Mesothelial cell of epicardium (in vitro differentiated cells): ENCODE data around the gene CDCP1. TPM values are rescaled to one million over a fixed set of nuclear protein-coding genes. Genes with fewer than 3 reads are reported as not detected.

Experiments used
- DNase-seq, 2 experiments: peaks; one replicate each; pipeline ENCODE4 v3.0.0; 2021; ENCODE audit warnings: low spot score in 2 of 2; ENCODE audit not compliant: unreplicated experiment in 2 of 2
- H3K27ac Mint-ChIP-seq: 2 replicates; pipeline ENCODE4 v1.8.0; 2021; ENCODE audit warnings: mixed read lengths
- H3K27me3 Mint-ChIP-seq: 2 replicates; pipeline ENCODE4 v1.8.0; 2021; ENCODE audit warnings: low read depth, mixed read lengths
- H3K36me3 Mint-ChIP-seq: 2 replicates; pipeline ENCODE4 v1.8.0; 2021; ENCODE audit warnings: mixed read lengths
- H3K4me1 Mint-ChIP-seq: 2 replicates; pipeline ENCODE4 v1.8.0; 2021; ENCODE audit warnings: mixed read lengths
- H3K4me3 Mint-ChIP-seq: 2 replicates; pipeline ENCODE4 v1.8.0; 2021; ENCODE audit warnings: mild to moderate bottlenecking, moderate library complexity, mixed read lengths
- H3K9me3 Mint-ChIP-seq: 2 replicates; pipeline ENCODE4 v1.8.0; 2021; ENCODE audit warnings: mixed read lengths
- CTCF ChIP-seq: fragments of 200-600 bp; sonication (generic); IDR thresholded peaks from one replicate; pipeline ENCODE4 v1.5.0; 2021; ENCODE audit warnings: antibody characterized with exemption; ENCODE audit not compliant: unreplicated experiment
- total RNA-seq: library from RNA; stranded (reverse); gene quantifications from 3 replicates; pipeline ENCODE4 v1.2.1, GENCODE V29; 2021

Gene CDCP1
- total RNA-seq: 1.3 to 1.4 TPM (median 1.3 TPM) in 3 replicates

GRCh38 chr3:45145681-45146614 lies at the start of gene CDCP1:
Gene CDCP1 (minus strand): TSS chr3:45146378. CDS start chr3:45146287, 91 bp downstream.
- peaks cover 9% of the 10 kb centered on the region for H3K9me3 Mint-ChIP-seq
- DNase-seq: peak in 1 of 2 experiments; percentile 43
- H3K27ac Mint-ChIP-seq: no peak within 1 kb of the TSS
- TF ChIP-seq CTCF: no peak
- H3K36me3 Mint-ChIP-seq: no peaks in the 10 kb centered on the region
- peak within 1 kb of the TSS; percentile 86 for H3K4me3 Mint-ChIP-seq
- peaks cover 62% of the 10 kb centered on the region for H3K27me3 Mint-ChIP-seq
- H3K4me1 Mint-ChIP-seq: peaks cover 10% of the 10 kb centered on the region

- Mint-ChIP-seq H3K4me1 (peaks cover 14% of the 10 kb centered on the region), H3K27me3 (peaks cover 3% of the 10 kb centered on the region), H3K36me3 (no peaks in the 10 kb centered on the region), H3K27ac (no peak overlapping the region), H3K4me3 (no peak overlapping the region), H3K9me3 (no peaks in the 10 kb centered on the region)
- DNase-seq: no peak
- no peak for TF ChIP-seq CTCF
These were observed 48.6 kb upstream of the CDCP1 start for GRCh38 chr3:45194791-45195190.

- DNase-seq: no peak
- no peak for TF ChIP-seq CTCF
- Mint-ChIP-seq H3K9me3 (no peaks in the 10 kb centered on the region), H3K27ac (no peak overlapping the region), H3K4me3 (no peak overlapping the region), H3K4me1 (peaks cover 21% of the 10 kb centered on the region), H3K36me3 (no peaks in the 10 kb centered on the region), H3K27me3 (peaks cover 3% of the 10 kb centered on the region)
These were observed 45.8 kb upstream of the CDCP1 start for GRCh38 chr3:45191924-45192417.

GRCh38 chr3:45191424-45191823 lies 45.2 kb upstream of the CDCP1 start:
- no peak overlapping the region for H3K4me3 Mint-ChIP-seq
- TF ChIP-seq CTCF: no peak
- peaks cover 23% of the 10 kb centered on the region for H3K4me1 Mint-ChIP-seq
- H3K27me3 Mint-ChIP-seq: peaks cover 2% of the 10 kb centered on the region
- DNase-seq: no peak
- H3K9me3 Mint-ChIP-seq: no peaks in the 10 kb centered on the region
- H3K36me3 Mint-ChIP-seq: no peaks in the 10 kb centered on the region
- no peak overlapping the region for H3K27ac Mint-ChIP-seq

- Mint-ChIP-seq H3K9me3 (no peaks in the 10 kb centered on the region), H3K27me3 (no peaks in the 10 kb centered on the region), H3K4me1 (peaks cover 29% of the 10 kb centered on the region), H3K36me3 (no peaks in the 10 kb centered on the region), H3K4me3 (no peak overlapping the region), H3K27ac (peak overlapping the region; percentile 81)
- no peak for TF ChIP-seq CTCF
- no peak for DNase-seq
These were observed 42.8 kb upstream of the CDCP1 start for GRCh38 chr3:45188719-45189659.
